ENCODE results near the gene JARID2. TPM values are rescaled to one million over a fixed set of nuclear protein-coding genes. Genes with fewer than 3 reads are reported as not detected.

JARID2 gene
- total and polyA plus RNA-seq, 7 donors = 1.8 to 7.8 (median 6.1) TPM

- WGBS, 2 donors = 80 to 93% methylated on average over 3 of the region's 3 CpGs
- H3K27me3 ChIP-seq = no peaks in the 10 kb centered on the region
- H3K36me3 ChIP-seq = no peaks in the 10 kb centered on the region
- H3K9me3 ChIP-seq = no peaks in the 10 kb centered on the region
- intact Hi-C loops (cut with DNase I) = no loop called here
- H3K4me1 ChIP-seq = peaks cover 0 to 34% (median 13%) of the 10 kb centered on the region in 4 donors
- no peak overlapping the region for H3K27ac ChIP-seq
- no peak for TF ChIP-seq EP300 (IDR thresholded peaks at IDR 0.05)
- no peak for TF ChIP-seq POLR2A (IDR thresholded peaks at IDR 0.05)
- no peak for TF ChIP-seq CTCF (IDR thresholded peaks at IDR 0.05)
- TF ChIP-seq POLR2AphosphoS5 (IDR thresholded peaks at IDR 0.05) = no peak
- H3K4me3 ChIP-seq = no peak overlapping the region
- no peak for DNase-seq
Measured at GRCh38 chr6:15340105-15340601, 94.3 kb downstream of the JARID2 start.

DNA sequence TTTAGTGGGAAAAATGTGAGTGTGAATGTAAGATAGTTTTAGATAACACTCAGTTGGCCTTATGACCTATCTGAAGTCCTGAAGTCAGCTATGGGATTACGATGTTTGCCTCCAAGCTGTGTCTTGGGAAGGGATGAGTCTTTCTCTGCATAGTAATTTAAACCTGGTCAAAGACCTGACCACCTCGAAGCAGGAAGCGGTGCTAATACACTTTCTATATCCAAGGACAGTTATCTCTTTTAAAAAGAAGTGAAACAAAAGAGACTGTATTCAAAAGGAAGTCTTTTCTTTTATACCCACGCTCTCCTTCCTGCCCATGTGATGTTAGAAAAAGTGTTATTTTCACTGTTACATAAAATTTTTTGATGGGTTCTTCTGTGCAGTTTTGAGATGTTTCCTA, 94.9 kb downstream of the JARID2 start:
- no peak for DNase-seq
- Histone ChIP-seq H3K4me3 (no peak overlapping the region), H3K36me3 (no peaks in the 10 kb centered on the region), H3K27me3 (no peaks in the 10 kb centered on the region), H3K27ac (no peak overlapping the region), H3K4me1 (peaks cover 0 to 35% (median 13%) of the 10 kb centered on the region in 4 donors), H3K9me3 (no peaks in the 10 kb centered on the region)
- intact Hi-C loops (cut with DNase I) = no loop called here
- 45 to 74% methylated on average over 4 of the region's 4 CpGs for WGBS, 2 donors
- TF ChIP-seq EP300 (IDR thresholded peaks at IDR 0.05) (no peak), CTCF (IDR thresholded peaks at IDR 0.05) (no peak), POLR2A (IDR thresholded peaks at IDR 0.05) (no peak), POLR2AphosphoS5 (IDR thresholded peaks at IDR 0.05) (no peak)

DNA sequence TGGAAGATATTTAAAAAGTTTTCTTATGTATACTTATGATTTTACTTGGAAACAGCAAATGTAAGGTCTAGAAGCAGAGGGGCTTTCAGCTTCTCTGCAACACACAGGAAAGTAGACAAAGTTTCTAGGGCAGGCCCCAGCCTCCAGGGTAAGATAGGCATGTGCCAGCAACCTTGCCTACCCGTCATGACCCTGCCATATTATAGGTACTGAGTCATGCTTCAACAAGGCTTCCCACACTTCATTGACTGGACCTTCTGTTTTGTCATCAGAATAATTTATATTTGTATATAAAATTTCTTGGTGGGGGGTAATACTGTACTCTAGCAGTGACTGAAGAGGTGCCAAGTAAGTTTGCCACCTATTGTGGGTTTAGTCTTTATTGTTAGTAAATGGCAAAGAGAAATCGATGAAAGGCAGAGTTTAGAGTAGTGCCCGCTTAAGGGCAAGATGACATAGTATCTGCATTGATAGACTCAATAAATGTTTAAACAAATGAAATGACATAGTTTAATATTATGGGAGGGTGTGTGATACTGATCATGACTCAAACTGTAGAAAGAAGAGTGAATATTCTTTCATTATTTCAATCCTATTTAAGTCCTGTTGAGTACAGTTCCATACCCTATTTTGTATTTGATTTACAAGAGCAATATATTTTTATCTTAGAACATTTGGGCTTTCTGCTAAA, 95.6 kb downstream of the JARID2 start:
- no peak overlapping the region for H3K27ac ChIP-seq
- no peaks in the 10 kb centered on the region for H3K27me3 ChIP-seq
- H3K36me3 ChIP-seq = no peaks in the 10 kb centered on the region
- DNase-seq = no peak
- peaks cover 0 to 35% (median 13%) of the 10 kb centered on the region in 4 donors for H3K4me1 ChIP-seq
- no peaks in the 10 kb centered on the region for H3K9me3 ChIP-seq
- WGBS, 2 donors = 83 to 86% methylated on average over 3 of the region's 3 CpGs
- intact Hi-C loops (cut with DNase I) = no loop called here
- TF ChIP-seq CTCF (IDR thresholded peaks at IDR 0.05) (no peak), POLR2A (IDR thresholded peaks at IDR 0.05) (no peak), EP300 (IDR thresholded peaks at IDR 0.05) (no peak), POLR2AphosphoS5 (IDR thresholded peaks at IDR 0.05) (no peak)
- H3K4me3 ChIP-seq = no peak overlapping the region

DNA sequence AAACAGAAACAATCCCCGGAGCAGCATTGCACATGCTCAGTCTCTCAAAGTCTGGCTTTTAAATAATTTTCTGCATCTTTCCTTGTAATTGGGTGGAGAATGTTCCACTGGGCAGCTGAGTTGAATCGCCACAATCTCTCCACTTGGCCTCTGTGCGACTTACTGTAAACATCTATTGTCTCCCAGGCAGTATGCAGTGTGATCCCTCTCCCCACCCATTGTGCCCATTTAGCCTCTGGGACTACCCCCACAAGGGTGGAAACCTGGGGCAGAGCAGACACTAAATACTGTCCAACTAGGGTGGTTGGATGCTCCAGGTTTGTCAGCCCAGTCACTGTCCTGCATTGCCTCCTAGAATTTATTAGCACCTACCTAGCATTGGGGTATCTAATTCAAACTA, 96.2 kb downstream of the JARID2 start:
- Histone ChIP-seq H3K27me3 (no peaks in the 10 kb centered on the region), H3K9me3 (no peaks in the 10 kb centered on the region), H3K36me3 (no peaks in the 10 kb centered on the region), H3K27ac (no peak overlapping the region), H3K4me1 (peaks cover 0 to 30% (median 12%) of the 10 kb centered on the region in 4 donors), H3K4me3 (no peak overlapping the region)
- TF ChIP-seq EP300 (IDR thresholded peaks at IDR 0.05) (no peak), CTCF (IDR thresholded peaks at IDR 0.05) (no peak), POLR2AphosphoS5 (IDR thresholded peaks at IDR 0.05) (no peak), POLR2A (IDR thresholded peaks at IDR 0.05) (no peak)
- intact Hi-C loops (cut with DNase I) = no loop called here
- WGBS, 2 donors = 86 to 95% methylated on average over 3 of the region's 3 CpGs
- DNase-seq = no peak

Data from sigmoid colon (tissue), 7 donors.